ENCODE data around the gene LHFPL2. TPM values are rescaled to one million over a fixed set of nuclear protein-coding genes. Genes with fewer than 3 reads are reported as not detected.

Gene LHFPL2
- total and polyA plus RNA-seq, 2 of the 4 experiments (the other 2 are of a cell fraction): 6.5 to 11.3 TPM

- H2AK5ac ChIP-seq (ENCODE audit: low read depth, low read length): peak overlapping the region; percentile 20; the same call in 1 of the 2 replicates
- peaks cover 16% of the 10 kb centered on the region for H3K9me1 ChIP-seq (ENCODE audit: insufficient read depth, low read length)
- H3K79me1 ChIP-seq (ENCODE audit: low read depth in 1 of 2, low read length in 2 of 2): peaks cover 26 to 52% of the 10 kb centered on the region in 2 experiments
- peaks cover 2% of the 10 kb centered on the region; the same call in 1 of the 2 replicates for H3K36me3 ChIP-seq (ENCODE audit: control insufficient read depth, insufficient read depth, low read length)
- peaks cover 33% of the 10 kb centered on the region for H3K4me1 ChIP-seq (ENCODE audit: control insufficient read depth, insufficient read depth, low read length)
- dilution Hi-C loops (cut with HindIII; ENCODE audit: low sequenced_read_pairs, unreplicated experiment) (no loop called here), in situ Hi-C loops (cut with MboI; ENCODE audit: low sequenced_read_pairs) (loop anchor here (5.0 to 10.0 kb wide), 2 partner anchors 63 to 364 kb away; no protein-coding TSS in a partner anchor), intact Hi-C loops (cut with micrococcal nuclease) (loop anchor here (10.0 kb wide), 1 partner anchor 364 kb away; no protein-coding TSS in a partner anchor)
- DNase-seq: peak; percentile 99
- no peak overlapping the region for H2AFZ ChIP-seq (replicated peaks; ENCODE audit: low read length, poor library complexity)
- H2BK20ac ChIP-seq (ENCODE audit: low read depth, low read length): peak overlapping the region; percentile 58; the same call in 1 of the 2 replicates
- CTCF ChIA-PET: no interaction called here
- H4K20me1 ChIP-seq (ENCODE audit: insufficient read depth, low read length): peaks cover 5% of the 10 kb centered on the region; the same call in 1 of the 2 replicates
- peak overlapping the region in 1 of 2 experiments; percentile 49; a peak in 1 of 4 replicates for H4K8ac ChIP-seq (ENCODE audit: low read depth in 2 of 2, low read length in 2 of 2)
- no peak overlapping the region for H3K56ac ChIP-seq (ENCODE audit: extremely low read depth, insufficient read depth, low read length)
- 0 out of 2 replicates have a peak overlapping the region, but pooled peaks have one; percentile 3 for H4K91ac ChIP-seq (ENCODE audit: insufficient read depth, low read depth, low read length)
- no peak overlapping the region for H2AK9ac ChIP-seq (replicated peaks; ENCODE audit: low read depth, low read length, poor library complexity)
- peak overlapping the region; percentile 87 for H2BK5ac ChIP-seq (ENCODE audit: low read depth, low read length, poor library complexity, severe bottlenecking)
- H2BK15ac ChIP-seq (ENCODE audit: low read depth, low read length): peak overlapping the region; percentile 37; the same call in 1 of the 3 replicates
- H2BK120ac ChIP-seq (ENCODE audit: low read depth, low read length): peak overlapping the region; percentile 27; the same call in 1 of the 2 replicates
- H3K23ac ChIP-seq (ENCODE audit: low read depth, low read length): no peak overlapping the region
- H3K9ac ChIP-seq (ENCODE audit: low read depth, low read length): no peak overlapping the region
- peak overlapping the region; percentile 21; the same call in 1 of the 2 replicates for H4K5ac ChIP-seq (ENCODE audit: low read depth, low read length)
- peak overlapping the region; percentile 48; the same call in 1 of the 2 replicates for H3K27ac ChIP-seq (ENCODE audit: insufficient read depth, low read length)
- WGBS, 2 experiments (ENCODE audit: extremely low coverage in 2 of 2, insufficient read length in 1 of 2): no CpG with 5 or more reads among the region's 3 CpGs
- BruUV-seq (replicated peaks): no TSS peak
- no peak overlapping the region for H3K4me3 ChIP-seq (ENCODE audit: insufficient read depth, low read depth, low read length)
- no peak overlapping the region for H3K4me2 ChIP-seq (ENCODE audit: low read depth, low read length)
- peak overlapping the region; percentile 3 for H3K4ac ChIP-seq (ENCODE audit: low read depth, low read length)
- H3K9me3 ChIP-seq (ENCODE audit: control insufficient read depth, insufficient read depth, low read length): no peaks in the 10 kb centered on the region
- no peaks in the 10 kb centered on the region for H3K27me3 ChIP-seq (ENCODE audit: control insufficient read depth, insufficient read depth, low read length)
- H3K14ac ChIP-seq (replicated peaks; ENCODE audit: low read depth, low read length): 0 out of 2 replicates have a peak overlapping the region, but pooled peaks have one; percentile 8
- POLR2A ChIA-PET (ENCODE audit: unreplicated experiment): interaction anchor here (1.0 kb wide), 1 partner anchor 377 kb away, joined by 3 read pairs; no protein-coding TSS in a partner anchor
- peak overlapping the region; percentile 63; the same call in 1 of the 2 replicates for H3K18ac ChIP-seq (ENCODE audit: low read depth, low read length)
- ATAC-seq (ENCODE audit: low read depth): peak; percentile 57
- TF ChIP-seq USF2 (IDR thresholded peaks at IDR 0.05; ENCODE audit: low read depth, low read length) (no peak), MXI1 (IDR thresholded peaks at IDR 0.05; ENCODE audit: borderline replicate concordance, low read depth, low read length) (no peak), FOS (IDR thresholded peaks at IDR 0.05; ENCODE audit: low read depth, low read length) (peak; percentile 91), MAFK (IDR thresholded peaks at IDR 0.05; ENCODE audit: low read depth, low read length) (peak; percentile 52), CTCF (conservative IDR thresholded peaks at IDR 0.05; ENCODE audit: low read depth, low read length) (no peak), MAZ (IDR thresholded peaks at IDR 0.05; ENCODE audit: borderline replicate concordance, low read depth, low read length) (0 out of 2 replicates have a peak, but pooled peaks have one; percentile 13), NFE2L2 (IDR thresholded peaks at IDR 0.05; ENCODE audit: low read depth, low read length) (no peak), ELK1 (IDR thresholded peaks at IDR 0.05; ENCODE audit: borderline replicate concordance, low read depth, low read length) (no peak), BHLHE40 (IDR thresholded peaks at IDR 0.05; ENCODE audit: low read depth, low read length) (peak; percentile 44; the same call in 1 of the 2 replicates), CHD1 (IDR thresholded peaks at IDR 0.05; ENCODE audit: low read depth, low read length) (no peak), RAD21 (IDR thresholded peaks at IDR 0.05; ENCODE audit: low read length) (no peak), CEBPB (IDR thresholded peaks at IDR 0.05; ENCODE audit: low read depth, low read length) (peak; percentile 46; the same call in 1 of the 2 replicates)
Measured at GRCh38 chr5:78530342-78531096, 118.1 kb downstream of the LHFPL2 start.

All from IMR-90 (cell line).